GM21515 (cell line): Measurements from ENCODE around the gene TRMT2A.

Source experiments
- ATAC-seq: cut with Tn5 transposase; IDR thresholded peaks from one replicate; pipeline ENCODE4 v1.9.1; 2021; ENCODE audit not compliant: unreplicated experiment

TRMT2A gene

GRCh38 chr22:20065896-20066616, 51.0 kb downstream of the TRMT2A start:
- no peak for ATAC-seq

DNA sequence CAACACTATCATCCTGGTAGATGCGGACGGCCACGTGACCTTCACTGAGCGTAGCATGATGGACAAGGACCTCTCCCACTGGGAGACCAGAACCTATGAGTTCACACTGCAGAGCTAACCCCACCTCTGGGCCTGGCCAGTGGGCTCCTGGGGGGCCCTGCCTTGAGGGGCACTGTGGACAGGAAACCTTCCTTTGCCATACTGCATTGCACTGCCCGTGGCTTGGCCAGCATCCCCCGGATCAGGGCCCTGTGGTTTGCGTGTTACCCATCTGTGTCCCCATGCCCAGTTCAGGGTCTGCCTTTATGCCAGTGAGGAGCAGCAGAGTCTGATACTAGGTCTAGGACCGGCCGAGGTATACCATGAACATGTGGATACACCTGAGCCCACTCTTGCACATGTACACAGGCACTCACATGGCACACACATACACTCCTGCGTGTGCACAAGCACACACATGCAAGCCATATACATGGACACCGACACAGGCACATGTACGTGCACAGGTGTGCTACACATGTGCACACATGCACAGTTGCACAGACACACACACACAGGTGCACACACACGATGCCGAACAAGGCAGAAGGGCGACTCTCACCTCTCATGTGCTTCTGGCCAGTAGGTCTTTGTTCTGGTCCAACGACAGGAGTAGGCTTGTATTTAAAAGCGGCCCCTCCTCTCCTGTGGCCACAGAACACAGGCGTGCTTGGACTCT, 52.3 kb downstream of the TRMT2A start:
- ATAC-seq, result no peak

DNA sequence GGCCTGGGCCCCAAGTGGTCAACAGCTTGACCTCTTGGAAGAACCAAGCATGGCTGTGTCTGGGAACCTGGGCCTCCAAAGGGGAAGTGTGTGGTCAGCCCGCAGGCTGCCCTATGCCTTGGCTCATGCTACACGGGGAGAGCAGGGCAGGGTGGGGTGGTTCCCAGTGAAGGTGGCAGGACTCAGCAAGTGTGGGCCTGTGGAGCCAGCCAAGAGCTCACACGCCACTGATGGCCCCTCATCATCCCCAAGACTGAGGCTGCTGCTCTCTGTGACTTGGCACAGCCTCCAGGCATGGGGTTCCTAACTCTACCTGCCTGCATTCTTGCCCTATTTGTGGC, 52.9 kb downstream of the TRMT2A start:
- ATAC-seq, result no peak

GRCh38 chr22:20063271-20064139, 53.5 kb downstream of the TRMT2A start:
- no peak for ATAC-seq

- no peak for ATAC-seq
These were observed 54.3 kb downstream of the TRMT2A start for GRCh38 chr22:20062766-20063083.

- ATAC-seq, result no peak
These were observed 54.8 kb downstream of the TRMT2A start for GRCh38 chr22:20062043-20062765.
